GM12801 (cell line): ENCODE results near the gene HLA-DRA.

Experiments used
- TF ChIP-seq, protein P1 (sequence below): IDR thresholded peaks from one replicate; pipeline ENCODE4 v1.5.1; 2011; ENCODE audit warnings: control low read depth; ENCODE audit not compliant: insufficient read length; ENCODE audit errors: extremely low read depth

Gene HLA-DRA

DNA sequence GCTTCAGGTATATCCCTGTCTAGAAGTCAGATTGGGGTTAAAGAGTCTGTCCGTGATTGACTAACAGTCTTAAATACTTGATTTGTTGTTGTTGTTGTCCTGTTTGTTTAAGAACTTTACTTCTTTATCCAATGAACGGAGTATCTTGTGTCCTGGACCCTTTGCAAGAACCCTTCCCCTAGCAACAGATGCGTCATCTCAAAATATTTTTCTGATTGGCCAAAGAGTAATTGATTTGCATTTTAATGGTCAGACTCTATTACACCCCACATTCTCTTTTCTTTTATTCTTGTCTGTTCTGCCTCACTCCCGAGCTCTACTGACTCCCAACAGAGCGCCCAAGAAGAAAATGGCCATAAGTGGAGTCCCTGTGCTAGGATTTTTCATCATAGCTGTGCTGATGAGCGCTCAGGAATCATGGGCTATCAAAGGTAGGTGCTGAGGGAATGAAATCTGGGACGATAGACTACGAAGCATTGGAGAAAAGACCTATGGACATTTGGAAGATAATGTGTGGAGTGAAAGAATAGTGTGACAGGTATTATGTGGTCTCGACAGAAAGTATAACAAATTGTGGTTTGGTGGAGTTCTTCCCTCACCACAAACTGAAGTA lies at the start of gene HLA-DRA:
Gene HLA-DRA (plus strand): TSS at position 286 of the 613 bp plus-strand sequence. CDS start 64 bp downstream, at position 350.
- TF ChIP-seq, protein P1, sequence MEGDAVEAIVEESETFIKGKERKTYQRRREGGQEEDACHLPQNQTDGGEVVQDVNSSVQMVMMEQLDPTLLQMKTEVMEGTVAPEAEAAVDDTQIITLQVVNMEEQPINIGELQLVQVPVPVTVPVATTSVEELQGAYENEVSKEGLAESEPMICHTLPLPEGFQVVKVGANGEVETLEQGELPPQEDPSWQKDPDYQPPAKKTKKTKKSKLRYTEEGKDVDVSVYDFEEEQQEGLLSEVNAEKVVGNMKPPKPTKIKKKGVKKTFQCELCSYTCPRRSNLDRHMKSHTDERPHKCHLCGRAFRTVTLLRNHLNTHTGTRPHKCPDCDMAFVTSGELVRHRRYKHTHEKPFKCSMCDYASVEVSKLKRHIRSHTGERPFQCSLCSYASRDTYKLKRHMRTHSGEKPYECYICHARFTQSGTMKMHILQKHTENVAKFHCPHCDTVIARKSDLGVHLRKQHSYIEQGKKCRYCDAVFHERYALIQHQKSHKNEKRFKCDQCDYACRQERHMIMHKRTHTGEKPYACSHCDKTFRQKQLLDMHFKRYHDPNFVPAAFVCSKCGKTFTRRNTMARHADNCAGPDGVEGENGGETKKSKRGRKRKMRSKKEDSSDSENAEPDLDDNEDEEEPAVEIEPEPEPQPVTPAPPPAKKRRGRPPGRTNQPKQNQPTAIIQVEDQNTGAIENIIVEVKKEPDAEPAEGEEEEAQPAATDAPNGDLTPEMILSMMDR, result no peak

DNA sequence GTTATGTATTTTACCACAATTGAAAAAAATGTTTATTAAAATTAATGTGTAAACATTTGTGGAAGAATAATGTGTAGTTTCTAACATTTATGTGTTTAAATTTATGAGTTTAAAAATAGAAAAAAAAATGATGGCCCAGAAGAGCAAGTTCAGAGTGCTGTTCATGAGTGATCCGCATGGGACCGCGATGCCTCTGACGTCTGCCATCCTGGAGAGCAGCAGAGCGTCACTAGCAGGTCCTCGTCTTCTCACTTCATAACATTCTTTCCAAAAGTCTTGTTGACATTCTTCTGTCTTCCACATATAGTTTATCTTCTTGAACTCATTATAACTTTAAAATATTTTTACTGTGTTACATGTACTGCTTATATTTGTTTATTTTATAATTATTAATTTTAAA lies 48.2 kb upstream of the HLA-DRA start:
- TF ChIP-seq, protein P1, result no peak

DNA sequence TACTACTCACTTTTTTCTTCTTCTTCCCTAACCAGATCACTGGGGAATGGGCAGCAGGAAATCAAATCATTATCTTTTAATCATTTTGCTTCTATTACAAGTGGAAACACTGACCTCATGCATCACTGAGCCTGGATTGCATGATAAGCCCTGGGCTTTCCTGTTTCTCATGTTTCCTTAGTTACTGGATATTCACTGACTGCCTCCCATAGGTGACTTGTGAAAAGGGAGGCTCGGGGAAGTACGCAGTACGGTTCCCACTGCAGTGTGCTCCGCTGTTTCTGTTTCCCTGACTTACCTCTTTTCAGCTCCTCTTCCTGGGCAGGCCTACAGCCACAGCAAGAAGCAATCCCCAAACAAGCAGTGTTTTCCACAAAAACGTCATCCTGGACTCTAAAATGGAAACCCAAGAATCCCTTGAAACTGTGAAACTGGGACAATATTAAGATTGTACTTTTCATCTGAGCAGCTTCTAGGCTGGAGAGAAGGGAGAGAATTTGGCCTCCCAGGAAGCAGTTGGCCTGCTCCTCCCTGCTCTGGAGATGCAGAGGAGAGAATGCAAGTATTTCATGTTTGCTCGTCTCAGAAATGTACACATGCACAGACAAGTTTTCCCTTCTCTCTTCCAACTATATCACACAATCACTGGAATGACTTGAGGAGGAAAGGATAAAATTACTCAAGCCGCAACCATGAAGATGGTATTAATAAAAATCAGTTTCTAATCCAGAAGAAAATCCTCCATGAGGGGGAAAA lies 45.8 kb upstream of the HLA-DRA start:
- TF ChIP-seq, protein P1, result no peak

DNA sequence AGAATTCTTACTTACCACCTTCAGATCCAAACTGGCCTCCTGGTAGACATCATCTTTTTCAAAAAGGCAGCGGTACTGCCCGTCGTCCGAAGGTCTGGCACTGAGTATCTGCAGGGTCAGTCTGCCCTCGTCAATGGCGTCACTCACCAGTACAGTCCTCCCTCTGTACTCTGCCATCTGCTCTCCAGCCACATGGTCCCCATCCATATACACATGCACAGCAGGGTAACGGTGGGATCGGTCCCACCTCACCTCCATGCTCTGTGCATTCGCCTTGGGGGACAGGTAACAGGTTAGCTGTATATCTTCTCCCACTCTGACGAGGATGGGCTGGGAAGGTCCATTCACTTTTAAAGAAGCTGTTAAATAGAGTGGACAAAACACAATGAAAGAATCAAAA lies 43.7 kb upstream of the HLA-DRA start:
- TF ChIP-seq, protein P1, result no peak

DNA sequence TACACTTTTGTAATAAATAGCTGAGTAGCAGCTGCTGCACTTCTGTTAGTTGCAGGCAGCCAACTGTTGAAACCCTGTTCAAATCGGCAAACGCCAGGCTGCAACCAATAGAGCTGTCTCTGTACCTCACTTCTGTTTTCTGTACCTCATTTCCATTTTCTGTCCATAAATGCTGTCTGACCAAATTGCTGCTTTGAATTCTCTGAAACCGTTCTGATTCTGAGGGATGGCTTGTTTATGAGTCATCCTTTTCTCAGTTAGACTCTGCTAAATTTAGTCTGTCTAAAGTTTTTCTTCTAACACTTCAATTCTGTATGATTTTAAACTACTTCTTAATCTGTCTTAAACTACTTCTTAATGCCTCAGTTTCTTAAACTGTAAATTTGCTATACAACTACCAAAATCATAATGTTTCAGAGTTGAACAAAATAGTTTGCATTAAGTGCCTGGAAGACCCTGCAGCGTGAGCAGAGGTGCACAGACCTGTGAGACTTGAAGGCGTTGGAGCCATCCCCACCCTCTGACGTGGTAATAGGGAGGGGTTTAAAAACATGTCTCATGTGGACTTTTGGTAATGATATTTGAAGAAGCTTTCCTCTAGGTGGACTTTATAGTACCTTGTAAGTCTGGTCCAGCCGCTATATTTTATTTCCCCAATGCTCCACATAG lies 42.3 kb upstream of the HLA-DRA start:
- TF ChIP-seq, protein P1, result no peak

DNA sequence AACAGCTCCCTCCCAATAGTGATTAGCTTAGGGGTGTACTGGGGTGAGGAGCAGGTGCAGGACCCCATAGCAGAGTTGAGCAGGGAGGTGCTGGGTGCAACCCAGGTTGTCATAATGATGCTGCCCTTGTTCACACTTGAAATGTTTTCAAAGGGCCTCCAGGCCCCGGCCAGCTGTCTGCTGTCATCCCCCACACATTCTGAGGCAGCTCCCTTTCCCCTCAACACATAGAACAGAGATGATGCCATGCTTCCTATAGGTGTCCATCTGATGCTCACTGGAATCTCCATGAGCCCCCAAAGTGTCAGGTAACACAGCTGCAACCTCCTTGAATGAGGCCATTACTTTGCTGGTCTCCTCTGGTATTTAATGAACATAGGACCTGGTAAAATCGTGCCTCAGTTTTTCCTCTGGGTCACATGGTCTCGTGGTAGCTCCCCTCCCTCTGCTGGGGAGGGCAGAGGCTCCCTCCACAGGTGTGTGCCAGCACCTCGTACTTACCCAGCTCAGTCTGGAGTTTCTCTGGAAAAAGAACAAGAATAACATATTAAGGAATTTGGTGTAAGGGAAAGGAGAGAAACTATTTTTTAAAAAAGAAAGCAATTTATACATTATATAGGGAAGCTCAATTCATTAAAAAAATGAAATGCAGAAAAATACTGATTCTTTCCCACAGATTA lies 38.3 kb upstream of the HLA-DRA start:
- TF ChIP-seq, protein P1, result no peak

DNA sequence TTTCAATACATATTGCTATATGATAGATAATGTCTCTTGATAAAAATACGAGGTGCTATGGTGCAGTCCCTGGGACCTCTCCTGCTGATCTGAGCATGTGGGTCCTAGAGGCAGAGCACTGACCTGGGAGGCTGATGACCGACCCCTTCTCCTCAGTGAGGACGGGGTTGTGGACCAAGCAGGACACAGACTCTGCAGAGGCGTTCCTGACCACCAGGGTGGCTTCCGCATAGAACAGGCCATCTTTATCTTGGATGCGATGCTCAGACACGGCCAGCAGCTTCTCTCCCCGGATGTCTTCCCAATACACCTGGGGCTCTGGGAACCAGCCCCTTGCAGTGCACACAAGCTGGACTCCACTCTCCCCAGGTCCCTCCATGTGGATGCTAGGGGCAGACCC lies 36.9 kb upstream of the HLA-DRA start:
- TF ChIP-seq, protein P1, result no peak
